ENCODE data around the gene RIN3.

DNA sequence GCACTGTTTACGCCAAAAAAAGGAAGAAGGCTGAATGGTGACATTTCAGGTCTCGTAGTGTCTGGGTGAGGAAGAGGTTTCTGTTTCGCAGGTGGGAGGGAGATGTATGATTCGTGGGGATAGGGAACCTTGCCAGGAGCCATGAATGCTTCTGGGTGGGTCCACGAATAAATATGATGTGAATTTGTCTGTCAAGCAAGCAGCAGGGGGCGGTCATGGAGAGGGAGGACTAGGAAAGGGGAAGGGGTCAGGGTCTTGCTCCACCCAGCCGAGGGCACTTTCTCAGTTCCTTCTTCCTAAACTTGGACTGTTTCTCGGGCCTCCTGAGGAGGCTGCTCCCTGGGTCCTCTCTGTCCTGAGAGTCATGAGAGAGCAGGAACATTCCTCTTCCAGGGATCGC is 162.4 kb downstream of the RIN3 start:
- TF ChIP-seq, protein P1, sequence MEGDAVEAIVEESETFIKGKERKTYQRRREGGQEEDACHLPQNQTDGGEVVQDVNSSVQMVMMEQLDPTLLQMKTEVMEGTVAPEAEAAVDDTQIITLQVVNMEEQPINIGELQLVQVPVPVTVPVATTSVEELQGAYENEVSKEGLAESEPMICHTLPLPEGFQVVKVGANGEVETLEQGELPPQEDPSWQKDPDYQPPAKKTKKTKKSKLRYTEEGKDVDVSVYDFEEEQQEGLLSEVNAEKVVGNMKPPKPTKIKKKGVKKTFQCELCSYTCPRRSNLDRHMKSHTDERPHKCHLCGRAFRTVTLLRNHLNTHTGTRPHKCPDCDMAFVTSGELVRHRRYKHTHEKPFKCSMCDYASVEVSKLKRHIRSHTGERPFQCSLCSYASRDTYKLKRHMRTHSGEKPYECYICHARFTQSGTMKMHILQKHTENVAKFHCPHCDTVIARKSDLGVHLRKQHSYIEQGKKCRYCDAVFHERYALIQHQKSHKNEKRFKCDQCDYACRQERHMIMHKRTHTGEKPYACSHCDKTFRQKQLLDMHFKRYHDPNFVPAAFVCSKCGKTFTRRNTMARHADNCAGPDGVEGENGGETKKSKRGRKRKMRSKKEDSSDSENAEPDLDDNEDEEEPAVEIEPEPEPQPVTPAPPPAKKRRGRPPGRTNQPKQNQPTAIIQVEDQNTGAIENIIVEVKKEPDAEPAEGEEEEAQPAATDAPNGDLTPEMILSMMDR (IDR thresholded peaks at IDR 0.05): no peak
- no peak for TF ChIP-seq EZH2 (IDR thresholded peaks at IDR 0.05)

Measured in neural progenitor cell (in vitro differentiated cells).